Measurements from ENCODE around the gene BCLAF3.

GRCh38 chrX:19949340-19949739, 41.5 kb downstream of the BCLAF3 start:
- TF ChIP-seq CTCF (IDR thresholded peaks at IDR 0.05) = no peak
- TF ChIP-seq POLR2AphosphoS5 (IDR thresholded peaks at IDR 0.05) = no peak
